Activated T-helper 17 cell treated with anti-CD3 and anti-CD28 coated beads, Interleukin-2, amount 50 U/mL, for 72 hours (primary cell): ENCODE measurements around the gene FIGLA. TPM values are rescaled to one million over a fixed set of nuclear protein-coding genes. Genes with fewer than 3 reads are reported as not detected.

ENCODE experiments used
- ATAC-seq: fragments of 150-1000 bp; cut with Tn5 transposase; replicated peaks from 2 replicates; pipeline ENCODE4 v1.10.0; 2021; ENCODE audit warnings: mild to moderate bottlenecking, moderate library complexity
- H3K27ac Mint-ChIP-seq: one replicate; pipeline ENCODE4 v1.8.0; 2022; ENCODE audit warnings: mixed read lengths
- H3K27me3 Mint-ChIP-seq: one replicate; pipeline ENCODE4 v1.8.0; 2022; ENCODE audit warnings: mixed read lengths
- H3K36me3 Mint-ChIP-seq: one replicate; pipeline ENCODE4 v1.8.0; 2022; ENCODE audit warnings: low read depth, mild to moderate bottlenecking, mixed read lengths
- H3K4me1 Mint-ChIP-seq: one replicate; pipeline ENCODE4 v1.8.0; 2022; ENCODE audit warnings: mixed read lengths
- H3K4me3 Mint-ChIP-seq: one replicate; pipeline ENCODE4 v1.8.0; 2022; ENCODE audit warnings: mild to moderate bottlenecking, mixed read lengths
- H3K9me3 Mint-ChIP-seq: one replicate; pipeline ENCODE4 v1.8.0; 2022; ENCODE audit warnings: mixed read lengths
- total RNA-seq, 2 donors: library from RNA; stranded (reverse); gene quantifications; one replicate each; pipeline ENCODE4 v1.2.3, GENCODE V29; 2022

The FIGLA gene
- total RNA-seq, 2 donors from 2014 or later: not detected

DNA sequence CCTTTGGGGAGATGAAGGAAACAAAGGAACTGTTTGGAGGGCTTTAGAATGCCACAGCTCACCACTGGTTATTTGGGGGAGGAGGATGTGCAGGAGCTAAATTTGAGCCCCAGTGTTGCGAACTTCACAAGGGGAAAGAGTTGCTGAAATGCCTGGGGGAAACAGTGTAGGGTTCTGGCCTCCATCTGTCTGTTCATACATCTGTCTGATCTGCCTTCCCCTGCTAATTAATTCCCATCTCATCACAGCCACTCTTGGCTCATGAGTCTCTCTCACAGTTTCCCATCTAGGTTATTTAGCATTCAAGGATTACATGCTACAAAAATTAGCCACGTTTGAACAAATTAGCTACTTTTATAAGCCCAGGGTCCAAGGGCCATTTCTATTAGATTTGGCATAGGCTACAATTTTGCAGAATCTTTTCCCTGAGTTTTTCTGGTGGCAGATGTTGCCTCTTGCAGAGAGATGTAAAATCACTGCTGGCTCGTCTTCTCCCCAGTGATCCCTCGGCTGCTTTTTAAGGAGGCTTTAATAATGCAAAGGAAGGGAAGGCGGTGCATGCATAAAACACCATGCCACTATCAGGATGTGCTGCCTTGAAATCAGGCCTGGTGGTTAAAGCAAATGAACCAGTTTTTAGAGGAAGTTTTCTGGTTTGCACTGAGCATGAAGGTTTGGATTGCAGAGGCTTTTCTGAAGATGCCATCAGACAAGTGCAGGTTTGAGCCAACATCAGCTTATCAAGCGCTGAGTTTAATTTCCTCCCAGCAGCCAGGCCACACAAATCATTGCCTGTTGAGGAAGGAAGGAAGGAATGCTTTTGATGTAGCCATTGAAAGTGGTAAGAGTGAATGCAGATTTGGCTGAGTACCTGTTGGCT, 57.4 kb downstream of the FIGLA start:
- H3K27ac Mint-ChIP-seq: no peak overlapping the region
- H3K4me3 Mint-ChIP-seq: no peak overlapping the region
- H3K27me3 Mint-ChIP-seq: peaks cover 24% of the 10 kb centered on the region
- ATAC-seq: no peak
- no peaks in the 10 kb centered on the region for H3K9me3 Mint-ChIP-seq
- no peaks in the 10 kb centered on the region for H3K36me3 Mint-ChIP-seq
- H3K4me1 Mint-ChIP-seq: no peaks in the 10 kb centered on the region

DNA sequence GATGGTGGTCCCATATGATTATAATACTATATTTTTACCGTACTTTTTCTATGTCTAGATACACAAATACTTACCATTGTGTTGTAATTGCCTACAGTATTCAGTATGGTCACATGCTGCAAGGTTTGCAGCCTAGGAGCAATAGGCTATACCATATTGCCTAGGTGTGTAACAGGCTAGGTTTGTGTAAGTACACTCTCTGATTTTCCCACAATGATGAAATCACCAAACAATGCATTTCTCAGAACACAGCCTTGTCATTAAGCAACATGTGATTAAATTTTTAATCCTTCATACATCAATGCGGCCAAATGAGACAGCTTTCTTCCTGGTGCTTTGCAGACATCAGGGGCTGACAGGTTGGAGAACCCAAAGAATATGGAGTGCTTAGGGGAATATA, 59.7 kb downstream of the FIGLA start:
- H3K36me3 Mint-ChIP-seq: no peaks in the 10 kb centered on the region
- no peak for ATAC-seq
- no peaks in the 10 kb centered on the region for H3K4me1 Mint-ChIP-seq
- peaks cover 17% of the 10 kb centered on the region for H3K27me3 Mint-ChIP-seq
- no peak overlapping the region for H3K27ac Mint-ChIP-seq
- H3K4me3 Mint-ChIP-seq: no peak overlapping the region
- no peaks in the 10 kb centered on the region for H3K9me3 Mint-ChIP-seq

- Mint-ChIP-seq H3K27ac (no peak overlapping the region), H3K36me3 (no peaks in the 10 kb centered on the region), H3K27me3 (peaks cover 12% of the 10 kb centered on the region), H3K9me3 (no peaks in the 10 kb centered on the region), H3K4me3 (no peak overlapping the region), H3K4me1 (no peaks in the 10 kb centered on the region)
- ATAC-seq: no peak
Observed at GRCh38 chr2:70729647-70730046, 60.8 kb downstream of the FIGLA start.

GRCh38 chr2:70728128-70728527, 62.3 kb downstream of the FIGLA start:
- H3K4me3 Mint-ChIP-seq: no peak overlapping the region
- no peak for ATAC-seq
- no peaks in the 10 kb centered on the region for H3K36me3 Mint-ChIP-seq
- no peaks in the 10 kb centered on the region for H3K9me3 Mint-ChIP-seq
- no peak overlapping the region for H3K27ac Mint-ChIP-seq
- H3K4me1 Mint-ChIP-seq: no peaks in the 10 kb centered on the region
- peaks cover 6% of the 10 kb centered on the region for H3K27me3 Mint-ChIP-seq

Other genes starting within 250 kb of the FIGLA start
- gene TGFA, start 236.8 kb downstream of the FIGLA start, total RNA-seq: under 1 TPM; 0.26 to 0.69 TPM
- 1 to 10 TPM; 2.0 to 7.4 TPM for gene ADD2, start 22.4 kb downstream of the FIGLA start, total RNA-seq
- gene CLEC4F, start 30.0 kb upstream of the FIGLA start, total RNA-seq: under 1 TPM in 1 of 2 donors, not detected in 1; 0.35 TPM
- not detected for gene CD207, start 45.2 kb upstream of the FIGLA start, total RNA-seq
- gene VAX2, start 109.9 kb upstream of the FIGLA start, total RNA-seq: not detected
- not detected for gene ATP6V1B1, start 145.3 kb upstream of the FIGLA start, total RNA-seq
- under 1 TPM in 1 of 2 donors, not detected in 1; 0.56 TPM for gene ANKRD53, start 188.0 kb upstream of the FIGLA start, total RNA-seq
- gene TEX261, start 204.2 kb upstream of the FIGLA start, total RNA-seq: 10 to 100 TPM; 27.2 to 66.9 TPM